ENCODE results near the gene SLC5A3.

DNA sequence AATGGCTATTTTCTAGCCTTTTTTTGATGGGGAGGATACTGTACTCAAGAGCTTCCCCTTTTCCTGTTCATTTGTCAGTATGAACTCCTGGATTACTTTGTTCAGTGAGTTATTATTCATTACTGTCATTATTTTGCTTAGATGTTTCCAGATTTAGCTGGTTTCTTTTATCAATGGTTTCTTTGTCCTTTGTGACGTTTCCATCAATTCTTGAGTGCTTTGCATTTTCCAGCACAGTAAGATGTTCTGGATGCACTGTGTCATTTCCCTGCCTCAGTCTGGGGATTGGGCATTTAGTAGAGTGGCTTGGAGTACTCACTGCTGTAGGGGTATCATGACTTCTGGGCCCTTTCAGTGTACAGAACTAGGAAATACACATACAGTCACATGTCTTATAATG, 34.2 kb downstream of the SLC5A3 start:
- TF ChIP-seq EP300 (IDR thresholded peaks at IDR 0.05) (no peak), POLR2A (IDR thresholded peaks at IDR 0.05) (no peak)
- TF ChIP-seq, protein P1, sequence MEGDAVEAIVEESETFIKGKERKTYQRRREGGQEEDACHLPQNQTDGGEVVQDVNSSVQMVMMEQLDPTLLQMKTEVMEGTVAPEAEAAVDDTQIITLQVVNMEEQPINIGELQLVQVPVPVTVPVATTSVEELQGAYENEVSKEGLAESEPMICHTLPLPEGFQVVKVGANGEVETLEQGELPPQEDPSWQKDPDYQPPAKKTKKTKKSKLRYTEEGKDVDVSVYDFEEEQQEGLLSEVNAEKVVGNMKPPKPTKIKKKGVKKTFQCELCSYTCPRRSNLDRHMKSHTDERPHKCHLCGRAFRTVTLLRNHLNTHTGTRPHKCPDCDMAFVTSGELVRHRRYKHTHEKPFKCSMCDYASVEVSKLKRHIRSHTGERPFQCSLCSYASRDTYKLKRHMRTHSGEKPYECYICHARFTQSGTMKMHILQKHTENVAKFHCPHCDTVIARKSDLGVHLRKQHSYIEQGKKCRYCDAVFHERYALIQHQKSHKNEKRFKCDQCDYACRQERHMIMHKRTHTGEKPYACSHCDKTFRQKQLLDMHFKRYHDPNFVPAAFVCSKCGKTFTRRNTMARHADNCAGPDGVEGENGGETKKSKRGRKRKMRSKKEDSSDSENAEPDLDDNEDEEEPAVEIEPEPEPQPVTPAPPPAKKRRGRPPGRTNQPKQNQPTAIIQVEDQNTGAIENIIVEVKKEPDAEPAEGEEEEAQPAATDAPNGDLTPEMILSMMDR (IDR thresholded peaks at IDR 0.05): no peak
